Measurements from ENCODE around the gene NLRX1.
"Not testable (repeated sequence)": the region's sequence is repeated elsewhere in the genome, so short reads cannot be mapped to it uniquely, and the experiment has no call there.

The NLRX1 gene

GRCh38 chr11:119198925-119199324 lies 30.4 kb downstream of the NLRX1 start:
- Mint-ChIP-seq H3K4me1 (peaks cover 5% of the 10 kb centered on the region), H3K36me3 (ENCODE audit: low read depth) (no peaks in the 10 kb centered on the region), H3K27me3 (ENCODE audit: low read depth, poor library complexity) (peaks cover 12% of the 10 kb centered on the region), H3K4me3 (no peak overlapping the region), H3K9me3 (no peaks in the 10 kb centered on the region), H3K27ac (no peak overlapping the region)
- no peak for DNase-seq
- TF ChIP-seq CTCF (IDR thresholded peaks at IDR 0.05): no peak

DNA sequence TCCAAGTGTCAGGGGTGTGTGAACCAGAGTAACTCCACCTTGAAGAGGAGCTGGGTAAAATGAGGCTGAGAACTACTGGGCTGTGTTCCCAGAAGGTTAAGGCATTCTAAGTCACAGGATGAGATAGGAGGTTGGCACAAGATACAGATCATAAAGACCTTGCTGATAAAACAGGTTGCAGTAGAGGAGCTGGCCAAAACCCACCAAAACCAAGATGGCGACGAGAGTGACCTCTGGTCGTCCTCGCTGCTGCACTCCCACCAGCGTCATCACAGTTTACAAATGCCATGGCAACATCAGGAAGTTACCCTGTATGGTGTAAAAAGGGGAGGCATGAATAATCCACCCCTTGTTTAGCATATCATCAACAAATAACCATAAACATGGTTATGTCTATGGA lies 32.7 kb downstream of the NLRX1 start:
- not testable (repeated sequence) for H3K4me3 Mint-ChIP-seq

GRCh38 chr11:119202554-119202953 lies 34.0 kb downstream of the NLRX1 start:
- DNase-seq: no peak
- Mint-ChIP-seq H3K27ac (no peak overlapping the region), H3K9me3 (no peaks in the 10 kb centered on the region), H3K4me3 (no peak overlapping the region), H3K36me3 (ENCODE audit: low read depth) (no peaks in the 10 kb centered on the region), H3K27me3 (ENCODE audit: low read depth, poor library complexity) (peaks cover 14% of the 10 kb centered on the region), H3K4me1 (peaks cover 24% of the 10 kb centered on the region)
- TF ChIP-seq CTCF (IDR thresholded peaks at IDR 0.05): no peak

More for the DNA sequence above, 32.7 kb downstream of the NLRX1 start:
- H3K4me1 Mint-ChIP-seq: peaks cover 21% of the 10 kb centered on the region
- not testable (repeated sequence) for H3K36me3 Mint-ChIP-seq (ENCODE audit: low read depth); H3K9me3 Mint-ChIP-seq; H3K27ac Mint-ChIP-seq; DNase-seq
- H3K27me3 Mint-ChIP-seq (ENCODE audit: low read depth, poor library complexity): peaks cover 14% of the 10 kb centered on the region

GRCh38 chr11:119204066-119204465 lies 35.5 kb downstream of the NLRX1 start:
- peaks cover 14% of the 10 kb centered on the region for H3K27me3 Mint-ChIP-seq (ENCODE audit: low read depth, poor library complexity)
- H3K27ac Mint-ChIP-seq: no peak overlapping the region
- peaks cover 4% of the 10 kb centered on the region for H3K36me3 Mint-ChIP-seq (ENCODE audit: low read depth)
- H3K4me1 Mint-ChIP-seq: peaks cover 34% of the 10 kb centered on the region
- no peak for TF ChIP-seq CTCF (IDR thresholded peaks at IDR 0.05)
- no peaks in the 10 kb centered on the region for H3K9me3 Mint-ChIP-seq
- H3K4me3 Mint-ChIP-seq: no peak overlapping the region
- no peak for DNase-seq

- no peak for TF ChIP-seq CTCF (IDR thresholded peaks at IDR 0.05)
- Mint-ChIP-seq H3K27me3 (ENCODE audit: low read depth, poor library complexity) (peaks cover 14% of the 10 kb centered on the region), H3K36me3 (ENCODE audit: low read depth) (peaks cover 5% of the 10 kb centered on the region), H3K9me3 (no peaks in the 10 kb centered on the region), H3K4me1 (peaks cover 42% of the 10 kb centered on the region), H3K27ac (no peak overlapping the region), H3K4me3 (peak overlapping the region; percentile 75)
- no peak for DNase-seq
Measured at GRCh38 chr11:119205080-119205479, 36.6 kb downstream of the NLRX1 start.

DNA sequence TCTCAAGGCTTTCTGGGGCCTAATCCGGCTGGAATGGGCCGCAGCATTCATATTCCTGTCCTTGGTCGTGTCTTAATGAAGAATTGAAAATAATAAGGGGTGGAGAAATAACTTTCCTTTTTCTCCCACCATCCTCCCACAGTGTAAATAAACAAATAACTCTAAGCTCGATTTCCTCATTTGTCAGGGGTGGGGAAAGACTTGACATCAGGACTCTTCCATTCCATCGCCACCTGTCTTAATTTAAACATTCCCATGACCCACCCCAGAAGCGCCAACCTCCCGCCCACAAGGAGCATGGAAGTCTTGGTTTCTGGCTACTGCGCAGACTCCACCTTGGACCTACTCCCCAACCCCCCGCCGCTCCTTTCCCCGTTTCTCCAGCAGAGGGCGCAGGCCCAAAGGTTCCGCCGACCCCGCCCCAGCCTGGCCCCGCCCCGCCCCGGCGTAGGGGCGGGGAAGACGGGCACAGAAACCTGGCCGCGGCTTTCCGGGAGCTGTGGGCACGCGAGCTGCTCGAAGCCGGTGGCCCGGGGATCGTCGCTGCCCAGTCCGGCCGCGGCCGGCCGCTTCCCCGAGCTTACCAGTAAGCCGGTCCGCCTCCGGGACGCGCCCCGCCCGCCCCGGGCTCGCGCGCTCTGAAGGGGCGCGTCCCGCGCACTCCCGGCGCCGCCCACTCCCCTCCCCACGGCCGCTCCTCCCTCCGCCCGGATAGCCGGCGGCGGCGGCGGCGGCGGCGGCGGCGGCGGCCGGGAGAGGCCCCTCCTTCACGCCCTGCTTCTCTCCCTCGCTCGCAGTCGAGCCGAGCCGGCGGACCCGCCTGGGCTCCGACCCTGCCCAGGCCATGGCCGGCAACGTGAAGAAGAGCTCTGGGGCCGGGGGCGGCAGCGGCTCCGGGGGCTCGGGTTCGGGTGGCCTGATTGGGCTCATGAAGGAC lies 37.3 kb downstream of the NLRX1 start, which contains the start of gene CBL:
Gene CBL (plus strand): TSS at position 766 of the 937 bp plus-strand sequence. CDS start 79 bp downstream, at position 845.
- H3K9me3 Mint-ChIP-seq: no peaks in the 10 kb centered on the region
- TF ChIP-seq CTCF (IDR thresholded peaks at IDR 0.05): peak; percentile 81
- DNase-seq: peak; percentile 99
- peaks cover 14% of the 10 kb centered on the region for H3K27me3 Mint-ChIP-seq (ENCODE audit: low read depth, poor library complexity)
- H3K36me3 Mint-ChIP-seq (ENCODE audit: low read depth): peaks cover 5% of the 10 kb centered on the region
- peak within 1 kb of the TSS; percentile 98 for H3K27ac Mint-ChIP-seq
- H3K4me3 Mint-ChIP-seq: peak within 1 kb of the TSS; percentile 98
- peaks cover 42% of the 10 kb centered on the region for H3K4me1 Mint-ChIP-seq

Data from nephron progenitor cell (in vitro differentiated cells).